Ishikawa (cell line): ENCODE measurements around the gene BASP1.

Source experiments
- CREB1 ChIP-seq: IDR thresholded peaks from 2 replicates; pipeline ENCODE4 v1.6.1; 2012; ENCODE audit warnings: low read depth
- EGR1 ChIP-seq: IDR thresholded peaks from 2 replicates; pipeline ENCODE4 v1.6.1; 2012
- EP300 ChIP-seq: IDR thresholded peaks from 2 replicates; pipeline ENCODE4 v1.6.1; 2012; ENCODE audit warnings: borderline replicate concordance
- FOXM1 ChIP-seq: IDR thresholded peaks from 2 replicates; pipeline ENCODE4 v1.6.1; 2012; ENCODE audit warnings: low read depth, borderline replicate concordance
- MAX ChIP-seq: IDR thresholded peaks from 2 replicates; pipeline ENCODE4 v1.6.1; 2012
- NFIC ChIP-seq: IDR thresholded peaks from 2 replicates; pipeline ENCODE4 v1.6.1; 2012
- RAD21 ChIP-seq: IDR thresholded peaks from 2 replicates; pipeline ENCODE4 v1.6.1; 2012; ENCODE audit warnings: low read depth
- REST ChIP-seq: IDR thresholded peaks from 2 replicates; pipeline ENCODE4 v1.6.1; 2012; ENCODE audit warnings: low read depth, mild to moderate bottlenecking
- TAF1 ChIP-seq: IDR thresholded peaks from 2 replicates; pipeline ENCODE4 v1.6.1; 2012; ENCODE audit warnings: low read depth, mild to moderate bottlenecking
- TCF12 ChIP-seq: IDR thresholded peaks from 2 replicates; pipeline ENCODE4 v1.6.1; 2012; ENCODE audit warnings: low read depth
- USF1 ChIP-seq: IDR thresholded peaks from 2 replicates; pipeline ENCODE4 v1.6.1; 2012
- YY1 ChIP-seq: IDR thresholded peaks from 2 replicates; pipeline ENCODE4 v1.6.1; 2012; ENCODE audit warnings: low read depth

GRCh38 chr5:17222664-17223063 lies 5.2 kb downstream of the BASP1 start:
- TF ChIP-seq NFIC (no peak), TCF12 (no peak), REST (no peak), EP300 (no peak), TAF1 (no peak), YY1 (no peak), FOXM1 (no peak), CREB1 (no peak), EGR1 (no peak), USF1 (no peak), MAX (no peak), RAD21 (no peak)
